H9 (cell line): ENCODE data around the gene NTMT1. TPM values are rescaled to one million over a fixed set of nuclear protein-coding genes. Genes with fewer than 3 reads are reported as not detected.

Source experiments
- DNase-seq: peaks from one replicate; pipeline ENCODE4 v3.0.0-alpha.2; 2017
- H2AFZ ChIP-seq: one replicate; pipeline ENCODE4 v1.6.1; 2013; ENCODE audit warnings: mild to moderate bottlenecking, low read length, control low read depth, moderate library complexity
- H2AK5ac ChIP-seq: 2 replicates; pipeline ENCODE4 v1.6.1; 2013; ENCODE audit warnings: low read length, control low read depth, mixed read lengths; ENCODE audit not compliant: insufficient read length
- H2BK120ac ChIP-seq: one replicate; pipeline ENCODE4 v1.6.1; 2013; ENCODE audit warnings: low read depth, mild to moderate bottlenecking, low read length, control low read depth, inconsistent platforms; ENCODE audit not compliant: poor library complexity, severe bottlenecking
- H2BK12ac ChIP-seq: 2 replicates; pipeline ENCODE4 v1.6.1; 2013; ENCODE audit warnings: low read length, control low read depth, mixed read lengths, low read depth; ENCODE audit not compliant: insufficient read length
- H2BK15ac ChIP-seq: 2 replicates; pipeline ENCODE4 v1.6.1; 2013; ENCODE audit warnings: low read depth, low read length, control low read depth
- H2BK20ac ChIP-seq: one replicate; pipeline ENCODE4 v1.6.1; 2013; ENCODE audit warnings: low read depth, mild to moderate bottlenecking, low read length, control low read depth, inconsistent platforms; ENCODE audit not compliant: poor library complexity, severe bottlenecking
- H2BK5ac ChIP-seq: 2 replicates; pipeline ENCODE4 v1.6.1; 2013; ENCODE audit warnings: low read length, control low read depth, mixed read lengths; ENCODE audit not compliant: insufficient read length
- H3K14ac ChIP-seq: 2 replicates; pipeline ENCODE4 v1.6.1; 2013; ENCODE audit warnings: low read length, control low read depth; ENCODE audit not compliant: insufficient read depth
- H3K18ac ChIP-seq: 2 replicates; pipeline ENCODE4 v1.6.1; 2013; ENCODE audit warnings: low read depth, mild to moderate bottlenecking, mixed read lengths, low read length, control low read depth; ENCODE audit not compliant: insufficient read length
- H3K23ac ChIP-seq: 2 replicates; pipeline ENCODE4 v1.6.1; 2013; ENCODE audit warnings: low read length, control low read depth, mixed read lengths, low read depth; ENCODE audit not compliant: insufficient read length
- H3K23me2 ChIP-seq: 2 replicates; pipeline ENCODE4 v1.6.1; 2013; ENCODE audit warnings: low read depth, mild to moderate bottlenecking, mixed read lengths, low read length, control low read depth; ENCODE audit not compliant: insufficient read length, poor library complexity, severe bottlenecking
- H3K27ac ChIP-seq: 2 replicates; pipeline ENCODE4 v1.5.1; 2013; ENCODE audit warnings: low read length, control low read depth, mixed read lengths, low read depth; ENCODE audit not compliant: insufficient read length
- H3K27me3 ChIP-seq: 2 replicates; pipeline ENCODE4 v1.6.1; 2013; ENCODE audit warnings: low read length, control low read depth, inconsistent platforms; ENCODE audit not compliant: insufficient read depth
- H3K4ac ChIP-seq: 2 replicates; pipeline ENCODE4 v1.6.1; 2013; ENCODE audit warnings: low read depth, mild to moderate bottlenecking, control low read depth, inconsistent platforms, low read length, moderate library complexity
- H3K4me1 ChIP-seq: 2 replicates; pipeline ENCODE4 v1.6.1; 2013; ENCODE audit warnings: low read length, control low read depth, inconsistent platforms; ENCODE audit not compliant: insufficient read depth
- H3K4me2 ChIP-seq: 2 replicates; pipeline ENCODE4 v1.6.1; 2013; ENCODE audit warnings: low read length, control low read depth, mixed read lengths; ENCODE audit not compliant: insufficient read length, insufficient read depth
- H3K56ac ChIP-seq: 2 replicates; pipeline ENCODE4 v1.6.1; 2013; ENCODE audit warnings: low read depth, mild to moderate bottlenecking, mixed read lengths, low read length, control low read depth; ENCODE audit not compliant: insufficient read length
- H3K79me1 ChIP-seq: 2 replicates; pipeline ENCODE4 v1.6.1; 2013; ENCODE audit warnings: low read depth, mild to moderate bottlenecking, moderate library complexity, low read length, control low read depth, inconsistent platforms; ENCODE audit not compliant: insufficient read depth, poor library complexity, severe bottlenecking
- H3K79me2 ChIP-seq: 2 replicates; pipeline ENCODE4 v1.6.1; 2013; ENCODE audit warnings: low read length, control low read depth, inconsistent platforms; ENCODE audit not compliant: insufficient read depth
- H3K9ac ChIP-seq: 2 replicates; pipeline ENCODE4 v1.6.1; 2013; ENCODE audit warnings: low read length, control low read depth, mixed read lengths; ENCODE audit not compliant: insufficient read length; ENCODE audit errors: extremely low read depth
- H3K9me3 ChIP-seq: one replicate; pipeline ENCODE4 v1.6.1; 2013; ENCODE audit warnings: low read depth, low read length, inconsistent platforms; ENCODE audit not compliant: control insufficient read depth
- H3T11ph ChIP-seq: one replicate; pipeline ENCODE4 v1.6.1; 2013; ENCODE audit warnings: mild to moderate bottlenecking, low read length, control low read depth, inconsistent platforms
- H4K20me1 ChIP-seq: one replicate; pipeline ENCODE4 v1.6.1; 2013; ENCODE audit not compliant: control insufficient read depth, insufficient read length, insufficient read depth
- H4K5ac ChIP-seq: 2 replicates; pipeline ENCODE4 v1.6.1; 2013; ENCODE audit warnings: low read depth, mild to moderate bottlenecking, mixed read lengths, low read length, control low read depth; ENCODE audit not compliant: insufficient read length
- H4K8ac ChIP-seq: replicated peaks from 2 replicates; pipeline ENCODE4 v1.6.1; 2013; ENCODE audit warnings: low read length, control low read depth, mixed read lengths, low read depth; ENCODE audit not compliant: insufficient read length
- H4K91ac ChIP-seq: 2 replicates; pipeline ENCODE4 v1.6.1; 2013; ENCODE audit warnings: low read depth, mild to moderate bottlenecking, moderate library complexity, mixed read lengths, low read length, control low read depth; ENCODE audit not compliant: insufficient read length
- H3K27ac Mint-ChIP-seq, 3 experiments: 2 replicates in 2 of 3; 3 replicates in 1 of 3; pipeline ENCODE4 v1.8.0; 2020 to 2021; ENCODE audit warnings: mixed read lengths in 3 of 3, mild to moderate bottlenecking in 1 of 3, moderate library complexity in 1 of 3
- H3K27me3 Mint-ChIP-seq: 2 replicates; pipeline ENCODE4 v1.8.0; 2021; ENCODE audit warnings: low read depth, mild to moderate bottlenecking, moderate library complexity, mixed read lengths
- H3K36me3 Mint-ChIP-seq, 3 experiments: 2 replicates in 2 of 3; 3 replicates in 1 of 3; pipeline ENCODE4 v1.8.0; 2020 to 2021; ENCODE audit warnings: low read depth in 3 of 3, mixed read lengths in 3 of 3; ENCODE audit not compliant: insufficient read depth in 1 of 3
- H3K4me1 Mint-ChIP-seq, 2 experiments: 2 replicates each; pipeline ENCODE4 v1.8.0; 2020; ENCODE audit warnings: mixed read lengths in 2 of 2
- H3K4me3 Mint-ChIP-seq, 2 experiments: 2 replicates in 1 of 2; 3 replicates in 1 of 2; pipeline ENCODE4 v1.8.0; 2020 to 2021; ENCODE audit warnings: mild to moderate bottlenecking in 2 of 2, mixed read lengths in 2 of 2, moderate library complexity in 1 of 2
- H3K9me3 Mint-ChIP-seq, 2 experiments: 2 replicates in 1 of 2; 3 replicates in 1 of 2; pipeline ENCODE4 v1.8.0; 2020; ENCODE audit warnings: mild to moderate bottlenecking in 2 of 2, mixed read lengths in 2 of 2, moderate library complexity in 1 of 2
- CTCF ChIP-seq: fragments of 200-600 bp; sonication (generic); conservative IDR thresholded peaks from 3 replicates; pipeline ENCODE4 v1.8.0; 2021; ENCODE audit warnings: antibody characterized with exemption, mild to moderate bottlenecking
- WGBS: extraction: QIAGEN DNeasy Blood & Tissue Kit; methylation state at CpG from one replicate; pipeline ENCODE4 v1.1.7; 2013; ENCODE audit warnings: missing lambda C conversion rate, low lambda C conversion rate, mixed read lengths; ENCODE audit not compliant: insufficient read length; ENCODE audit errors: extremely low coverage; 5-methylcytosine and 5-hydroxymethylcytosine counted together
- total RNA-seq: library from RNA; stranded (reverse); gene quantifications from 2 replicates; pipeline ENCODE4 v1.2.1, GENCODE V29; 2021

The NTMT1 gene
- total RNA-seq, 1 experiment from 2014 or later: 57.9 TPM

- no peaks in the 10 kb centered on the region for H3K23me2 ChIP-seq
- H3K4me3 Mint-ChIP-seq: peak overlapping the region in 1 of 2 experiments; percentile 58; a peak in 1 of 5 replicates
- no peak overlapping the region for H2AK5ac ChIP-seq
- no peak overlapping the region for H3K23ac ChIP-seq
- no peaks in the 10 kb centered on the region for H3K79me2 ChIP-seq
- no peak overlapping the region for H3T11ph ChIP-seq
- H3K9me3 Mint-ChIP-seq: no peaks in the 10 kb centered on the region
- H4K8ac ChIP-seq: no peak overlapping the region
- no peaks in the 10 kb centered on the region for H3K4me1 ChIP-seq
- H3K18ac ChIP-seq: no peak overlapping the region
- no peak overlapping the region for H3K14ac ChIP-seq
- H2BK120ac ChIP-seq: no peak overlapping the region
- H3K27me3 Mint-ChIP-seq: peaks cover 8% of the 10 kb centered on the region
- no CpG with 5 or more reads among the region's 9 CpGs for WGBS
- no peak overlapping the region for H3K4ac ChIP-seq
- peaks cover 7 to 24% of the 10 kb centered on the region in 2 experiments for H3K4me1 Mint-ChIP-seq
- H3K27ac ChIP-seq: no peak overlapping the region
- no peak overlapping the region for H2AFZ ChIP-seq
- no peak overlapping the region for H2BK15ac ChIP-seq
- no peak for DNase-seq
- no peaks in the 10 kb centered on the region for H4K20me1 ChIP-seq
- no peak overlapping the region for H2BK5ac ChIP-seq
- H3K56ac ChIP-seq: no peak overlapping the region
- no peak overlapping the region for H2BK12ac ChIP-seq
- peak overlapping the region in 1 of 3 experiments; percentile 57; a peak in 1 of 7 replicates for H3K27ac Mint-ChIP-seq
- H3K4me2 ChIP-seq: no peak overlapping the region
- no peak overlapping the region for H4K5ac ChIP-seq
- no peak overlapping the region for H3K9ac ChIP-seq
- no peaks in the 10 kb centered on the region for H3K9me3 ChIP-seq
- no peak overlapping the region for H4K91ac ChIP-seq
- no peak overlapping the region for H2BK20ac ChIP-seq
- H3K79me1 ChIP-seq: no peaks in the 10 kb centered on the region
- H3K36me3 Mint-ChIP-seq: no peaks in the 10 kb centered on the region
- no peak for TF ChIP-seq CTCF
- H3K27me3 ChIP-seq: no peaks in the 10 kb centered on the region
Observed at GRCh38 chr9:129677456-129677855, 51.5 kb downstream of the NTMT1 start.
